Spleen (tissue), 7 donors: ENCODE data around the gene FAM83C.

Experiments used
- CTCF ChIP-seq, 11 experiments: fragments of 200-600 bp in 7 of 11; fragments of 450-650 bp in 4 of 11; sonication (generic) in 4 of 11; IDR thresholded peaks in 8 of 11; conservative IDR thresholded peaks in 3 of 11; 1 replicate in 7 of 11; 2 replicates in 4 of 11; pipeline versions ENCODE4 v1.4.0 to v1.8.0; 2016 to 2021; ENCODE audit warnings: antibody characterized with exemption in 11 of 11, inconsistent platforms in 4 of 11, mild to moderate bottlenecking in 1 of 11
- POLR2AphosphoS5 ChIP-seq, 3 donors: sonication (generic); formaldehyde crosslinking; IDR thresholded peaks; one replicate each; pipeline ENCODE4 v1.5.1; 2017; ENCODE audit warnings: antibody characterized with exemption in 3 of 3
- donor health status: DM: no; HTN: no; CAD: no; lungs with moderate emphysema.
- donor health status: DM: no; HTN: no; CAD: no.
- donor health status: DM: no; HTN: no; CAD: no.

GRCh38 chr20:35264755-35265154 is 27.5 kb downstream of the FAM83C start:
- TF ChIP-seq CTCF (IDR thresholded peaks at IDR 0.05 in 8 of 11, conservative IDR thresholded peaks at IDR 0.05 in 3 of 11) (no peak), POLR2AphosphoS5 (IDR thresholded peaks at IDR 0.05) (no peak)
